Hematopoietic multipotent progenitor cell treated with erythropoietin and hydrocortisone succinate and interleukin-3 and kit ligand, for 6 days (in vitro differentiated cells): ENCODE measurements around the gene RASSF10.
A peak's percentile ranks its signal among the peaks of the same experiment; 100 is the strongest.

ENCODE experiments used
- DNase-seq: peaks from one replicate; pipeline ENCODE4 v3.0.0-alpha.2; 2015

Gene RASSF10

GRCh38 chr11:12995188-12995587 is 13.9 kb upstream of the RASSF10 start:
- no peak for DNase-seq

DNA sequence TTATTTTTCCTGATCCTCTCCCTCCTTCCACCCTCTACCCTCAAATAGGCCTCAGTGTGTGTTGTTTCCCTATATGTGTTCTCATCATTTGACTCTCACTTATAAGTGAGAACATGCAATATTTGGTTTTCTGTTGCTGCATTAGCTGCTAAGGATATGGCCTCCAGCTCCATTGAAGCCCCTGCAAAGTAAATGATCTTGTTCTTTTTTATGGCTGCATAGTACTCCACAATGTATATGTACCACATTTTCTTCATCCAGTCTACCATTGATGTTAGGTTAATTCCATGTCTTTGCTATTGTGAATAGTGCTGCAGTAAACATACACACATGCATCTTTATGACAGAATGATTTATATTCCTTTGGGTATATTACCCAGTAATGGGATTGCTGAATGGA is 13.3 kb upstream of the RASSF10 start:
- DNase-seq = no peak

GRCh38 chr11:12997168-12997567 is 11.9 kb upstream of the RASSF10 start:
- DNase-seq = no peak

DNA sequence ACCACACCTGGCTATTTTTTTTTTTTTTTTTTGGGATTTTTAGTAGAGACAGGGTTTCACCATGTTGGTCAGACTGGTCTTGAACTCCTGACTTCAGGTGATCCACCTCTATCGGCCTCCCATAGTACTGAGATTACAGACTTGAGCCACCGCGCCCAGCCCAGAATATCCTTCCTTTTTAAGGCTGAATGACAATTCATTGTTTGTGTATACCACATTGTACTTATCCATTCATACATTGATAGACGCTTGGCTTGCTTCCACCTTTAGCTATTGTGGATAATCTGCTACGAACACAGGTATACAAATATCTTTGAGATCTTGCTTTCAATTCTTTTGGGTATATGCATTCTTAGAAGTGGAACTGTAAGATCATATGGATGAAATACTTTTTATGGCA is 10.8 kb upstream of the RASSF10 start:
- no peak for DNase-seq

- no peak for DNase-seq
Measured at GRCh38 chr11:12999597-12999996, 9.5 kb upstream of the RASSF10 start.

DNA sequence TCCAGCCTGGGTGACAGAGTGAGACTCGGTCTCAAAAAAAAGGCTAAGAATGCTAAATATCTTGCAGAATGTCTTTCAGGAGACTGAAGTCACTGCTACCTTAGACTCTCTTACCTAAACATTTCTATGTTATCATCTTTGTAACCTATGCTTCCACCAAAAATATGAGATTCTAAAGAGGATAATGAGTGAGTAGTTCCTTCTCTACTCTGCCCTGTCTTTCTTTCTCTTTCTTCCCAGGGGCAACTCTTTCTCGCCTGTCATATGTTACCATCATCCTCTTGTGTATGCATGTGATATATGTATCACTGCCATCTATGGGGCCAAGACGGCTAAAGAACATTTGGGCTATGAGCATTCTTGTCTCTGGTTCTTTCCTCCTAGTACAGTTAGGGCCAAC is 9.0 kb upstream of the RASSF10 start:
- no peak for DNase-seq

DNA sequence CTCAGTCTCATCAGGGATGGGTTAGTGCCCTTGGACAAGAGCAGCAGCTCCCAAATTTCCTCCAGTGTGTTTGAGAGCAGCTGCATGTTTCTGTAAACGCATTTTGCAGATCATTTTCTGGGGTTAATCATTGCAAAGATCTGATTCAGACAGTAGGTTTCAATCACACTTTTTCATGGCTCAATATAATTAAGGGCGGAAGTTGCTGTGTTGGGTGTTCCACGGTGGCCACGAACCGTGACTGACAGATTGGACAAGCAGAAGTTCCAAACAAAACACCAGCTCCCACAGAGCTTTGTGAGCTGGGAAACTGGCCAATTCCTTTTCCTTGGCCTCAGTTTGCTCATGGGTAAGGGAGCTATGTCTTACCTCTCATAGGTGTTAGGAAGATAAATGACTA is 8.4 kb upstream of the RASSF10 start:
- no peak for DNase-seq

GRCh38 chr11:13003736-13004493 is 5.2 kb upstream of the RASSF10 start:
- no peak for DNase-seq

DNA sequence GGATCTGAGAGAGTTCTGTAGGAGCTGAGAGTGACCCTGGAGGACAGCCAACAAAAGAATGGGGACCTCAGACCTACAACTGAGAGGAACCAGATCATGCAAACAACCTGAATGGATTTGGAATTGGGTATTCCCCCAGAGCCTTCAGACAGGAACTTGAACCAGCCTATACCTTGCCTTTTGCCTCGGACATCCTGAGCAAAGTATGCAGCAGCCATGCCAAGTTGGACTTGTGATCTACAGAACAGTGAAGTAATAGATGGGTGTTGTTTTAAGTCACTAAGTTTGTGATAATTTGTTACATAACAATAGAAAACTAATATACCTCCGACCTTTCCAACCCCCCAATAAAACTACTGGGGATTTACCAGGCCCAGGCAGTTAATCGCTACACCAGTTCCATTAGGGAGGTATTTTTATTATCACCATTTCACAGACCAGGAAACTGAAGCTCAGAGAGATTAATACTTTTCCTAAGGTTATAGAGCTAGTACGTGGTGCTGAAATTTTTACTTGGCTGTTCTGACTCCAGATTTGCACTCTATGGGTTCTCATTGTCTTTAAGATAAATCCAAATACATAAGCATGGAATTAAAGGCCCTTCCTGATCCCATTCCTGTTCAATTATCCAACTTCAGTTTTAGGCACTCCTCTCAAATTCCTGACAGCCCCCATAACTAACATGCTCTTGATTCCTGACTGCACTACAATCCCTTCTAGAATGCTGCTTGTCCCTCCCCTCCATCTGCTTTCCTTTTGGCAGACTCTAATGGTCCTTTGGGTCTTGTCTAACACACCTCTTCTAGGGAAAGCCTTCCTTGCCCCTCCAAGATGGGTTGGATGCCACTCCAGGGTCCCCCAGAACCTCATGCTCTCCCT is 1.7 kb upstream of the RASSF10 start:
- DNase-seq = no peak

GRCh38 chr11:13008061-13008435 is 1.1 kb upstream of the RASSF10 start:
- DNase-seq = no peak

GRCh38 chr11:13009476-13009920 is 382 bp downstream of the RASSF10 start:
- DNase-seq = no peak

DNA sequence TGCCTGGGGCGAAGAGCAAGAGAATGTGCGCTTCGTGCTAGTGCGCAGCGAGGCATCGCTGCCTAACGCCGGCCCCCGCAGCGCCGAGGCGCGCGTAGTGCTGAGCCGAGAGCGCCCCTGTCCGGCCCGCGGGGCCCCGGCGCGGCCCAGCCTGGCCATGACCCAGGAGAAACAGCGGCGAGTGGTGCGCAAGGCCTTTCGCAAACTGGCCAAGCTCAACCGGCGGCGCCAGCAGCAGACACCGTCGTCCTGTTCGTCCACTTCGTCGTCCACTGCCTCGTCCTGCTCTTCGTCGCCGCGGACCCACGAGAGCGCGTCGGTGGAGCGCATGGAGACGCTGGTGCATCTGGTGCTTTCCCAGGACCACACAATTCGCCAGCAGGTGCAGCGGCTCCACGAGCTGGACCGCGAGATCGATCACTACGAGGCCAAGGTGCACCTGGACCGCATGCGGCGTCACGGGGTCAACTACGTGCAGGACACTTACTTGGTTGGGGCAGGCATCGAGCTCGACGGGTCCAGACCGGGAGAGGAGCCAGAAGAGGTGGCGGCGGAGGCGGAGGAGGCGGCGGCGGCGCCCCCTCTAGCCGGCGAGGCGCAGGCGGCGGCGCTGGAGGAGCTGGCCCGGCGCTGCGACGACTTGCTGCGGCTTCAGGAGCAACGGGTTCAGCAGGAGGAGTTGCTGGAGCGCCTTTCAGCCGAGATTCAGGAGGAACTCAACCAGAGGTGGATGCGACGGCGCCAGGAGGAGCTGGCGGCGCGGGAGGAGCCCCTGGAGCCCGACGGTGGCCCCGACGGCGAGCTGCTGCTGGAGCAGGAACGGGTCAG is 1.0 kb downstream of the RASSF10 start:
- DNase-seq = peak; percentile 18

- DNase-seq = no peak
Measured at GRCh38 chr11:13010749-13011465, 1.8 kb downstream of the RASSF10 start.

- DNase-seq = no peak
Measured at GRCh38 chr11:13011466-13012055, 2.4 kb downstream of the RASSF10 start.

- DNase-seq = no peak
Measured at GRCh38 chr11:13012056-13012661, 3.0 kb downstream of the RASSF10 start.

DNA sequence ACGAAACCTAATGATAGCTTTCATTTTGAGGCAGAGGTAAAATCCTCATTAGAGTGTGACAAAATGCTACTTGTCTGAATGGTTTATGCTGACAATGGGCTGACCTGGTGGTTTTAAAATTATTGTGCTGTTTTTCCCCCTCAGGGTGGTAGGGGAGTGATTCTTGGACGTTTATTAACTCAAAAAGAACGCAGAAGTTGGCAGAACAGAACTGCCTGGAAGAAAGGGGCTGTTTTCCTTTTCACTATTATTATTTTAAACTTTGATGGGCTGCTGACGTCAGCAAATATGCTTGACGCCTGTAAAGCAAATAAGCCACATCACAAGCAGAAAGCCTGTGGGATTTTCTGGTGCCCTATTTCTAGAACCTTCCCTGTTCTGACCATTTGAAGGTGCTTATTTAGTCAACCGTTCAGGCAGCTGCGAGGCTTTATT is 4.0 kb downstream of the RASSF10 start:
- DNase-seq = no peak

- no peak for DNase-seq
Measured at GRCh38 chr11:13015753-13016152, 6.6 kb downstream of the RASSF10 start.

DNA sequence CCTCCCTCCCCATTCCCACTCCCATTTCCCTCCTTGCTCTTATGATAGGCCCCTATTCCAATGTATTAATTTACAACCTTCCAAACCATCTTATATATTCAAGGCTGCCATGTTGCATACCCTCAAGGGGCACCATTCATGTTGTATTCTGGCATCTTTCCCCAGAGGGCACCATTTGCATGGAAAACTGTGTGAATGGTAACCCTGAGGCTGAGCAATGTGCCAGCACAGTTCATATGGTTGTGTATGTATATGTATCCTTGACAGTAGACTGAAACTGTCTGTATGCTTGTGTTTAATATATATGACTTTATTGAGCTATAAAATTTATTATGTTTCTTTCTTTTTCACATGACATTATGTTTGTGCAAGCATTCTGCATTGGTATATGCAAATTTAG is 7.3 kb downstream of the RASSF10 start:
- no peak for DNase-seq

DNA sequence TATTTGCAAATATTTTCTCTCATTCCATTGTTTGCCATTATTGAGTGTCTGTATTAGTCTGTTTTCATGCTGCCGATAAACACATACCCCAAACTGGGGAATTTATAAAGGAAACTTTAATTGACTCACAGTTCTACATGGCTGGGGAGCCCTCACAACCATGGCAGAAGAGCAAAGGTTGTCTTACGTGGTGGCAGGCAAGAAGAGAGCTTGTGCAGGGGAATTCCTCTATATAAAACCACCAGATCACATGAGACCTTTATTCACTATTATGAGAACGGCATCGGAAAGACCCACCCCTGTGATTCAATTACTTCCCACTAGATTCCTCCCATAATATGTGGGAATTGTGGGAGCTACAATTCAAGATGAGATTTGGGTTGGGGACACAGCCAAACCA is 10.2 kb downstream of the RASSF10 start:
- DNase-seq = no peak

DNA sequence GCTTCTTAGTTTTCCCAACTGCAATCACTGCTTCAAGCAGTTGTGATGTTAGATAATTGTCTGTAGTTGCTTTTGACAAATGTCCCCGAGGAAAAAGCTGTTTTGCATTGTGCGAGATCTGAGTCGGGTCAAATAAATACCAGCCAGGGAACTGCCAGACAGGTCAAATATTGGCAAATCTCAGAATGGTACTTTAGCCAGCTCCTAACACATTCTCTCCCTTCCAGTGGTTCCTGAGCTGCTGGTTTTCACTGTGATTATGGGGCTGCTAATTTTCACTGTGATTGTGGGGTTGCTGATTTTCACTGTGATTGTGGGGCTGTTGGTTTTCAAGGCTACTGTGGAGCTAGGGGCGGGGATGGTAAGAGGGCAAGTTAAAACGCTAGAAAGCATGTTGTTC is 14.3 kb downstream of the RASSF10 start:
- DNase-seq = no peak

GRCh38 chr11:13026722-13027121 is 17.6 kb downstream of the RASSF10 start:
- DNase-seq = no peak

- no peak for DNase-seq
Measured at GRCh38 chr11:13028322-13028721, 19.2 kb downstream of the RASSF10 start.
